ENCODE data around the gene CD72.

CD72 gene, protein sequence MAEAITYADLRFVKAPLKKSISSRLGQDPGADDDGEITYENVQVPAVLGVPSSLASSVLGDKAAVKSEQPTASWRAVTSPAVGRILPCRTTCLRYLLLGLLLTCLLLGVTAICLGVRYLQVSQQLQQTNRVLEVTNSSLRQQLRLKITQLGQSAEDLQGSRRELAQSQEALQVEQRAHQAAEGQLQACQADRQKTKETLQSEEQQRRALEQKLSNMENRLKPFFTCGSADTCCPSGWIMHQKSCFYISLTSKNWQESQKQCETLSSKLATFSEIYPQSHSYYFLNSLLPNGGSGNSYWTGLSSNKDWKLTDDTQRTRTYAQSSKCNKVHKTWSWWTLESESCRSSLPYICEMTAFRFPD

DNA sequence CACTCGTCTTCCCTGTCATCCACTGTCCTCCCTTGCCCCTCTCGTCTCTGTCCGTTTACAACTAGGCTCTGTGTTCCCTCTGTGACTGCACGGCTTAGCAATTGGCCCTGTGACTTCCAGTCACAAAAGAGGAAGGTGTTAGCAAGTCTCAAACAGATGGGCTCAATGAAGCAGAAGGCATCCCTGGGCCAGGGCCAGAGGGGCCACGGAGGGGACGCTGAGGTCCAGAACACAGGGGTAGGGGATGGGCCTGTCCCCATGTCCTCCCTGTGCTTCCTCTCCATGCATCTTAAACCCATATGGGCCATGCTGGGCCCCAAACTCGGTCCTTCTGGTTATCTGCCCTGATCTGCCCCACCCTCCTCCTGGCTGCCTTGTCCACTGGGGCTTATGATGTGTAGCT lies at the start of gene CD72:
Gene CD72 (minus strand): TSS at position 89 of the 403 bp plus-strand sequence. CDS start 110 bp downstream, outside the sequence.
- no peak for DNase-seq (ENCODE audit: low read depth, low spot score)

DNA sequence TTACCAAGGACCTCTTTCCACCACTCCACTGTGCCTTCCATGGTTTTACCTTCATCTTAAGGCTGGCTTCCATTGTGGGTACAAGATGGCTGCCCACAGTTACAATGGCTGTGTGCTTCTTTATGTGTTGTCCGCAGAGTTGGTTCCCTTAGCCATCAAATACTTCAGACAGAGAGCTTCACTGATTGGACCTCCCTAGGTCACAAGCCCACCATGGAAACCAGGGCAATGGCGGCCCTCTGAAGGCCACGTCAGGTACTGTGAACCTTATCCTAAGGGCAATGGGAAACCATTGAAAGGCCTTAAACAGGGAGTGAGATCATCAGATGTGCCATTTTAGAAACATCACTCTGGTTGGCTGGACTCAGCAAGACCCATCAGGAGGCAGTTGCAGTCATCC lies 49.7 kb upstream of the CD72 start:
- DNase-seq (ENCODE audit: low read depth, low spot score), result no peak

DNA sequence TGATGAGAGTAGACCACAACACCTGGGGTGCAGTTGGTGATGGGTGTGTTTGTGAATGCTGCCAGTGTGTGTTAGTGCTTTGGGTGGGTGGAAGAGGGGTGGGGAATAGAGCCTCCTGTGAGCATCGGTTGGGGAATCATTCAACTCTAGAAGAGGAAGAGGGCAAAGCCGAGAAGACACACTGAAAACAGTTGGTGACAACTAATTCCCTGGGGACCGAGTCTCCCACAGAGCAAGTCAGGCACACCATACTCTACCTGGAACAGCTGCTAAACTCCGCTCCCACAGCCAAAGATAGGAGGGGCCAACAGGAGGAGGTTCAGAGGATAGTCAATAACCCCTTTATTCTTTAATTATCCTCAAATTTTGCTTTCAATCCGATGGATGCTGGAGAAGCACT lies 48.3 kb upstream of the CD72 start:
- no peak for DNase-seq (ENCODE audit: low read depth, low spot score)

DNA sequence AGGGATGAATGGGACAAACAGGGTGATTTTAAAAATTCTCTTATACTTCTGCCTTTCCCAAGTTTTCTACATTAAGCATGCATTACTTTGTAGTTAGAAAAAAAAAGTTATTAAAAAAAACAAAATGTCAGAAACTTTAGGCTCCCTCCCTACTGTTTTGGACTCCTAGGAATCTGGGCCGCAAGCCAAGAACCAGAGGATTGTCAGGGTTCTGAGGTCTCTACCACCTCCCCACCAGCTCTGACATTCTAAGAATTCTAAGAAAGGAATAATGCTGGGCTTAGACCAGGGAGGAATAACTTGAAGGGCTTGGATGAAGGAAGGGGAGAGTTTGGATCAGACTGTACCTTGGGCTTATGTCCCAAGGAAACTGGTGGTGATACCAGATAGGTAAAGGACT lies 47.8 kb upstream of the CD72 start:
- DNase-seq (ENCODE audit: low read depth, low spot score), result no peak

DNA sequence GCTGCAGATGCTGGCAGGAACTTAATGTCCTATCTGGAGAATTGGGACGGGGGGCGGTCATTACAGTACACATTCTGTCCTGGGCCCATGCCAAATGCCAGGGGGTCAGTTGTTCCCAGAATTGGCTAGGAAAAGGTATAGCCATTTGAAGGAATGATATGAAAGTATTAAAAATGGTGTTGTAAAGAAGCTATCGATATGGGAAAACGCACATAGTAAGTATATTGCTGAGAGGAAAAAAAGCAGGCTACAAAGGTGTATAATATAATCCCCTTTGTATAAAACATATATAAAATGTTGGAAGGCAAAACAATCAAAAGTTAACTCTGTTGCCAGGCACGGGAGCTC lies 47.2 kb upstream of the CD72 start:
- DNase-seq (ENCODE audit: low read depth, low spot score), result no peak

DNA sequence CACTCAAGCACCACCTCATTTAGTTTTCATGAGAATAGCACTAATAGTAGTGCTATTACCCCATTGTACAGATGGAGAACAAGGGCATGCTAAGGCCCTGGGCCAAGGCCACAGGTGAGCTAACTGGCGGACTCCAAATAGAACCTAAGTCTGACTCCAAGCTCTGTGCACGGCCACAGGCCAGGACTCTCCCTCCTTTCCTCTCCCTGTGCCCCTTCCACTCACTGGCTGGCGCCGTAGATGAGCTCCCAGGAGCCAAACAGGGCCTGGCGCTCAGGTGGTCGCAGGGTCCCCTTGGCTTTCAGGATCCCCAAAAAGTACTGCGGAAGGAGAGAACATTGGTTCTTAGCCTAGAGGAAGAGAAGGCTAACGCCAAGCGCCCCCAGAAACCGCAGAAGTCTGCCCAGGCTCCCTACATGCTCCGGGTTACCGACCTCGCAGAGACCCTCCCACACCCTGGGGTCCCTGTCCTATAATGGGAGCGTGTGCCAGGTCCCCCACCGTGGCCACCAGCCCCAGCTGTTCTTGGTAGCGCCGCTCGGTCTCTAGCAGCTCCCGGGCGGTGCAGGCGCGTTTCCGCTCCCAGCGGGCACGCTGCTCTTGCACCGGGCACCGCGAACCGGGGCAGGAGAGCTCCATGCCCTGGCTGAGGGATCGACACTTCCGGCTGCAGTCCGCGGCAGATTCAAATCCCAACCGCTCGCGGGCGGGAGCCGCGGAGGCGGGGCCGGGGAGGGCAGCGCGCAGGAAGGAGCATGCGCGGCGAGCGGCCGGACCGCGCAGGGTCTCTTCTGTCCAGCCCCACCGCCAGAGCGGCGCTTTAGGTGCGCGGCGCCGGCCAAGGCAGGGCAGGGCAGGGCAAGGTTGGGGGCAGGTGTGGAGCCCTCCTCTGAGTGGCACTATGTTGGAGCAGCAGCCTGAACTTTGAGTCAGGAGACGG lies 46.6 kb upstream of the CD72 start, which contains the start of gene ARHGEF39:
Gene ARHGEF39 (minus strand): TSS at position 665 of the 940 bp plus-strand sequence. CDS start 26 bp downstream, at position 639.
- DNase-seq (ENCODE audit: low read depth, low spot score), result no peak

DNA sequence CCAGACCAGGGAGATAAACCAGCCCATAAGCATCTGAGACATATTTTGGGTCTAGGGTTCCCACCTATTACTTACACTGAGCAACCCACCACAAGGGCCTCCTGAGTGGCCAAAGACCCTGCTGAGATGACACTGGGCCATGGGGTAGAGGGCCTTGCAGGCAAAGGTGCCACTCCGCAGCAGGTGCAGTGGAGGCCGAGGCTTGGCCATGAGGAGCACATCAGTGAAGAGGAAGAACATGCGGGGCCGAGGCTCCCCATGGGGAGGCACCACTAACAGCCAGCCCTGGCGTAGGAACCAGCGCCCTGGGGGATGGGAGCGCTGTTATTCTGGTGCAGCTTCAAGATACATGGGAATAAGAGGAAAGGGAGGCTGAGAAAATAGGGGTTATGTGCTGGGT lies 44.2 kb upstream of the CD72 start:
- DNase-seq (ENCODE audit: low read depth, low spot score), result no peak

DNA sequence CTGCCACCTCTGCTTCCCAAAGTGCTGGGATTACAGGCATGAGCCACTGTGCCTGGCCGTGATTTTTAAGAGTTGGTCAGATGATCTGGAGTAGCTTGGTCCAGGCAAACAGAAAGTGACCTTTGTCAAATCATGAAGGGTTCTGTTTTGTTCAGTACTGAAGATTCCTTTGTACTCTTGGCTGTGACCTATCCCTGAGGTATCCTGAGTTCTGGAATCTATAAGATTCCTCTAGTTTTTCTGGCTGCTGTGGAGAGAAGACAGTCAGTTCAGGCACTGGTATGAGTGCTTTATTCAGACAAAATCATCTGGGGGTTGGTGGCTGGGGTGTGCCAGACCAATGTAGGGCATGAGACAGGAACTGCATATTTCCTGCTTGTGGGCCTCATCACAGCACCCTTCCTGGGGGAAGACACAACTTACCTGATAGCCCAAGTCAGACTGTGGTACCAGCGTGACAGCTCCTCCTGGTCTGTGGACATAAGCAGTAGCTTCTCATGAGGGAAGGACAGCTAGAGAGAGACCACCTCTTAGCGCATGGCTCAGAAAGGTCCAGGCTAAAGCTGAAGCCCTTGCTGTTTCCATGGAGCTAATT lies 43.6 kb upstream of the CD72 start:
- DNase-seq (ENCODE audit: low read depth, low spot score), result no peak

DNA sequence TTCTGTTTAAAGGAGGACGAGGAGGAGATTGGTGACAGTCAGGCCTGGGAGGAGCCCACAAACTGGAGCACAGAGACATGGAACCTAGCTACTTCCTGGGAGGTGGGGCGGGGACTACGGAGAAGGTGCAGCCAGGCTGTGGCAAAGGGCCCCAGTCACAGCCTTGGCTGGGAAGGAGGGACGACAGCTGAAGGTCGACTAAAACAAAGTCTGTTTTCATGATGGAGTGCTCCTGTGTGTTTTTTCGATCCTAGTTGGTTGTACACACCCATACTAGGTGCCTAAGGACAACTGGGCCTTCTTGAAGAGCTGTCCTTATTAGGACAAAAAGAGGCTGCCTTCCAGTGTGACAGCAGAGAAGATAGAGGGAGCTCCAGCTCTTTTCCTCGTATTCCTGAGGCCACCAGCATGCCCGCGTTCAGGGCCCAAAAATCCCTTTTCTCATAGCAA lies 42.8 kb upstream of the CD72 start:
- no peak for DNase-seq (ENCODE audit: low read depth, low spot score)

DNA sequence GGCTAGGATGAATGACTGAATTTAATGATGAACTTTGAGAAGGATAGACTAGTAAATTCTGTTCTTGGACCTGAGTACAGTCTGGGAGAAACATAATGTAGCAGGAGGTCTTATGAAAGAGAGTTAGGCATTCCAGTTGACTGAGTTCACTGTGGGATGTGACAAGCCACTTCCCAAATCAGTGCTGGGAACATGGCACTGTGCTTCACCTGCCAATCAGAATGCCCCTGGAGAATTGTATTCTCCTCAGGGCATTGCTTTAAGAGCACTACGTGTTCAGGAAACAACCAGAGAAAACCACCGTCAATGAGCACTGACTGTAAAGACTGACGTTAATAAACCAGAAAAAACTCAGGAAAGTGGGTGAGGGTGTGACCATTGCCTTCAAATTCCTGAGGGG lies 41.1 kb upstream of the CD72 start:
- DNase-seq (ENCODE audit: low read depth, low spot score), result no peak

DNA sequence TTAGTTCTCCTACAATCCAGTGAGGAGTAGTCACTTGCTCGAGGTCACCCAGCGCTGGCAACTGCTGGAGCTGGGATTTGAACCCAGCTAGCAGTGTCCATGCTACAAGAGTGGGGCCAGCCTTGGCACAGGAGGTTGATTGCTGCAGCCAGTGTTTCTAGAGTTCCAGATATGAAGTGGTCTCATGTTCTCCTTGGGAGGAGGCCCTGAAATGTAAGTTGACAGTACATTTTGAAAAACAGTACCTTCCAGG lies 40.7 kb upstream of the CD72 start:
- DNase-seq (ENCODE audit: low read depth, low spot score), result no peak

DNA sequence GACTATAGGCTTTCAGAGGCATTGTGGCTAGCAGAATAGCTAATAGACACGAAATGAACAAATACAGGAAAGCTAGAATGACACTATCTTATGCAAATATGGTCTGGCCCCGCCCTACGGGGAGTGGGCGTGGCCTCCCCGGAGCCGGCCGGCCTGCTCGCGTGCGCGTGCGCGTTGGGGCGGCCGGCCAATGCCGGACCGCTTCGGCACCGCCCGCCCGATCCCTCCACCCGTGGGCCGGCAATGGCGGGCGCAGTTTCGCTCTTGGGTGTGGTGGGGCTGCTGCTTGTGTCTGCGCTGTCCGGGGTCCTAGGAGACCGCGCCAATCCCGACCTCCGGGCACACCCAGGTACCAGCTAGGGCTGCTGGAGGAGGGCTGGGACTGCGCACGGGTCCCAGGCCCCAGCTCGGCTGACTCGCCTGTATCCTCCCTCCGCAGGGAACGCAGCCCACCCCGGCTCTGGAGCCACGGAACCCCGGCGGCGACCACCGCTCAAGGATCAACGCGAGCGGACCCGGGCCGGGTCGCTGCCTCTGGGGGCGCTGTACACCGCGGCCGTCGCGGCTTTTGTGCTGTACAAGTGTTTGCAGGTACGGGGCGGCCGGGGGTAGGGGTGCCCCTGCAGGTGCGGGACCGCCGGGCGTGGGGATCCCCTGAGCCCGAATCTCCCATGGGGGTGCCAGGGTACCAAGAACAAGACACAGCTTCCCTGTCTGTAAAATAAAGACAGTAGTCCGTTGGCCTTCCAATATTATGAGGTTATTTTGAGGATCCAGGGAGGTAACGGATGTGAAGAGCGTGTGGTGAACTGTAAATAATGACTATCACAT lies 40.1 kb upstream of the CD72 start, which contains the start of gene CCDC107:
Gene CCDC107 (plus strand): TSS at position 156 of the 831 bp plus-strand sequence. CDS start 88 bp downstream, at position 244.
- no peak for DNase-seq (ENCODE audit: low read depth, low spot score)

DNA sequence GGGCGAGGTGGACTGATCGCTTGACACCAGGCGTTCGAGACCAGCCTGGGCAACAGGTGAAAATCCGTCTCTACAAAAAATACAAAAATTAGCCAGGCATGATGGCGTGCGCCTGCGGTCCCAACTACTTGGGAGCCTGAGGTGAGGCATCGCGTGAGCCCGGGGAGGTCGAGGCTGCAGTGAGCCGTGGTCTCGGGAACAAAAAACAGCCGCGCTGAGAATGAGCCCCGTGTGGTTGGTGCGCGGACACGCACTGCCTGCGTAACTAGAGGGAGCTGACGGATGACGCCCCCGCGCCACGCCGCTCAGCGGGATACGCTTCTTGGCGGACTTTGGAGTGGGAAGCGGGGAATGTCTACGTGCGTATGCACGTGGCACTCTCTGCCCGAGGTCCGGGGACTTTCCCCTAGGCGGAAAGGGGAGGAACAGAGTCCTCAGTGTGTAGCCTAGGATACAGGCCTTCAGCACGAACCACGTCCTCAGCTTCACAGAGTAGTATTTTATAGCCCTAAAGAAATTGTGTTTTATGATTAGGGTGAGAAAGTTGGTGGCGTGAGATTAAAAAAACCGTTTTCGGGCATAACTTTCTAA lies 39.4 kb upstream of the CD72 start, which contains the start of gene RMRP:
Gene RMRP (minus strand): TSS at position 474 of the 591 bp plus-strand sequence.
- peak; percentile 99 for DNase-seq (ENCODE audit: low read depth, low spot score)

DNA sequence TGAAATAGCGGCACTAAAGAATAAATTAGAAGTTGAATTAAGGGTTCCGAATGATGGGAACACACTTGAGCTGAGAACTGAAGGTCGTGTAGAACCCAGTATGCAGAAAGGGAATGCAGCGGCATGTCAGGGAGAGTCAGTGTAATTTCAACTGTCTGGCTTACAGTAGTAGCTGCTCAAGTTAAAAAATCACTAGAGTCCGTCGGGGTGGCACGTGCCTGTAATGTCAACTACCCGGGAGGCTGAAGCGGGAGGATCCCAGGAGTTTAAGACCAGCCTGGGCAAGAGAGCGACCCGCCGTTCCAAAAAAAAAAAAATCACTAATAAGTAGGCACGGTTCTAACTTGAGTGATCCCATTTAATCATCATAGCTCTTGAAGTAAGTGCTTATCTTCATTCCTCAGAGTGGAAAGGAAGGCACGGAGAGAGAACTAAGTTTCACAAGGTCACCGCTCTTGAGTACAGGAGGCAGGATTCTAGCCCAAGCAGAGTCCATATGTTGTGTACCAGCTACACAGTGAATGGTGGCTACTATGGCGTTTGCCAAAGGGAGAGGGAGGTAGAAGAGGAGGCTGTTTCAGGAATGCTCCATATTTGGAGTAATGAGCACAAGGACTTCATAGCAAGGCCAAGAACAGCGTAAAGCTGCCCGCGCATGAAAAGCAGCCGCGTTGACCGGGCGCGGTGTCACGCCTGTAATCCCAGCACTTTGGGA lies 38.8 kb upstream of the CD72 start:
- no peak for DNase-seq (ENCODE audit: low read depth, low spot score)

DNA sequence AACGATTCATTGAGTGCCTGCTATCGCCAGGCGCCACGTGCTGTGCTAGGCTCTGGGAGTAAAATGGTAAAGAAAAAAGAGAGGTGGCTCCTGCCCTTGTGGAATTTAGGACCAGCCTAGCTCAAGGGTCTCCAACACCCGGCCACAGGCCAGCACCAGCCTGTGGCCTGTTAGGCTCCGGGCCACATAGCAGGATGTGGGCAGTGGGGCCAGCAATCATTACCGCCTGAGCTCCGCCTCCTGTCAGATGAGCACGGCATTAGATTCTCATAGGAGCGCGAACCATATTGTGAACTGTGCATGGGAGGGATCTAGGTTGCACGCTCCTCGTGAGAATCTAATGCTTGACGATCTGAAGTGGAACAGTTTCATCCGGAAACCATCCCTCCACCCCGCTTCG lies 38.1 kb upstream of the CD72 start:
- DNase-seq (ENCODE audit: low read depth, low spot score), result no peak

DNA sequence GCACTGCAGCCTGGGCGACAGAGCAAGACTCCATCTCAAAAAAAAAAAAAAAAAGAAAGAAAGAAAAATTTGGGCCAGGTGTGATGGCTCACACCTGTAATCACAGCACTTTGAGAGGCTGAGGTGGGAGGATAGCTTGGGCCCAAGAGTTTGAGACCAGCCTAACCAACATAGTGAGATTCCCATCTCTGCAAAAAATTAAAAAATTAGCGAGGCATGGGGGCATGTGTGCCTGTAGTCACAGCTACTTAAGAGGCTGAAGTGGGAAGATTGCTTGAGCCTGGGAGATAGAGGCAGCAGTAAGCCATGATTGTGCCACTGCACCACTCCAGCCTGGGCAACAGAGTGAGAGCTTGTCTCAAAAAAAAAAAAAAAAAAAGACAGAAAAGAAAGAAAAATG lies 35.4 kb upstream of the CD72 start:
- no peak for DNase-seq (ENCODE audit: low read depth, low spot score)

DNA sequence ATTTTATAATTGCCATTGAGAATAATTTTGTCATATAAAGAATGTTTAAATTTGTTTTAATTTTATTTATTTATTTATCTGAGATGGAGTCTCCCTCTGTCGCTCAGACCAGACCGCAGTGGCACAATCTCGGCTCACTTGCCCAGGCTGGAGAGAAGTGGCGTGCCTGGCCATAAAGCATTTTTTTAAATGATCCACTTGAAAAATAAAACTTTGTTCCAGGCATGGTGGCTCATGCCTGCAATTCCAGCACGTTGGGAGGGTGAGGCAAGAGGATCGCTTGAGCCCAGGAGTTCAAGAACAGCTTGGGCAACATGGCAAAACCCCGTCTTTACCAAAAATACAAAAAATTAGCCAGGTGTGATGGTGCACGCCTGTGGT lies 34.6 kb upstream of the CD72 start:
- DNase-seq (ENCODE audit: low read depth, low spot score), result no peak

DNA sequence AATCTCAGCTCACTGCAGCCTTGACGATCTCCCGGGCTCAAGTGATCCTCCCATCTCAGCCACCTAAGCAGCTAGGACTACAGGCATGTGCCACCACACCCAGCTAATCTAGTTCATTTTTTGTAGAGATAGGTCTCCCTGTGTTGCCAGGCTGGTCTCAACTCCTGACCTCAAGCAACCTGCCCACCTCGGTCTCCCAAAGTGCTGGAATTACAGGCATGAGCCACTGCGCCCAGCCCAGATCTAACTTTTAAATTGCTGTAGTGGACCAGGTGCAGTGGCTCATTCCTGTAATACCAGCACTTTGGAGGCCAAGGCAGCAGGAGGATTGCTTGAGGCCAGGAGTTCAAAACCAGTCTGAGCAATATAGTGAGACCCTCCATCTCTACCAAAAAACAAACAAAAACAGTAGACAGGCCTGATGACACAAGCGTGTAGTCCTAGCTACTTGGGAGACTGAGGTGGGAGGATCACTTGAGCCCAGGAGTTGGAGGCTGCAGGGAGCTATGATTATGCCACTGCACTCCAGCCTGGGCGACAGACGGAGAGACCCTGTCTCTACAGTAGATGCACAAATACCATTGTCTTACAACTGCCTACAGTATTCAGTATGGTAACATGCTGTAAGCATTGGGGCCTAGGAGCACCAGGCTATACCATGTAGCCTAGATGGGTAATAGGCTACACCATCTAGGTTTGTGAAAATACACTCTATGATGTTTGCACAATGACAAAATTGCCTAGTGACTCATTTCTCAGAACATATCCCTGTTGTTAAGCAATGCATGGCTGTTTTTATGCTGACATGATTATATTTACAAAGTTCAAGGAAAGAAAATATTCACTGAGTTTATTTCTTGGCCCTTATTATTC lies 34.0 kb upstream of the CD72 start:
- no peak for DNase-seq (ENCODE audit: low read depth, low spot score)
